Colon (tissue), 2 donors: Measurements from ENCODE around the gene BANF2.

ENCODE experiments used
- FAIRE-seq: peaks from 2 replicates; lab custom pipeline; 2012; peaks lifted over from hg19 to GRCh38; lab: Jason Lieb, UNC
- donor health status: control.
- donor health status: control.

BANF2 gene

DNA sequence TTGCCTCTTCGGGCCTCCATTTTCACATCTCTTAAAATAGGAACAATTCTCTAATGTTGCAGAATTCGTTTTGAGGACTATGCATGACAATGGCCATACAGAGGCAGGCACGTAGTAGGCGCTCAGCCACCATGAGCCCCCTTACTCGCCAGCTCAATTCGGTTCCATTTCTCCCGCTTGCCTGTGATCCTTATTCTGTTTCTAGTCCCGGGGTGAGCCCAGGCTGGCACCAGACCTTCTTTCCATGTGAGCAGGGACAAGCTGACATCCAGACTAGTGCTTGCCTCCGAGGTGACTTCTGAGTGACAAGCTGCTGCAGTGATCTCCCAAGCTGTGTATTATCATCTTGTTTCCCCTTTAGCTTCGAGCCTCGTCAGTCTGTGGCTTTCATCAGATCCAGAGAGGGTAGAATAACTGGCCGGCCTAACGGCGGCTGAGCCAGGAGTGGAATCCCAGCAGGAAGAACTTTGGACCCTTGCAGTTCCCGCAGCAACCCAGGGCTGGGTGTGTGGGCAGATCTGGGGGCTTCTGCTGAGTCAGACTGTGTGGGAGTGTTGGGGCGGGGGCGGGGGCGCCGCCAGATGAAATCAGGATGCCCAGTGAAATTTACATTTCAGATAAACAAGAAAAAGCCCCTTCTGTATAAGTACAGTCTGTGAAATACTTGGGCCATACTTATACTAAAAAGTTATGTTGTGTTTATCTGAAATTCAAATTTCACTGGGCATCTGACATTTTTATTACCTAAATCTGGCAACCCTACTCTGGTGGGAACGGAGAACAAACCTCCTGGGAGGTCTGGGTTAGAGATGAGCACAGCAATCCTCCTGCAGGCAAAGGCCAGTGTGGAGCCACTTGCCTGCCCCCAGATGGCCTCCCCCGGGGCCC is 10.9 kb downstream of the BANF2 start:
- FAIRE-seq, result no peak

DNA sequence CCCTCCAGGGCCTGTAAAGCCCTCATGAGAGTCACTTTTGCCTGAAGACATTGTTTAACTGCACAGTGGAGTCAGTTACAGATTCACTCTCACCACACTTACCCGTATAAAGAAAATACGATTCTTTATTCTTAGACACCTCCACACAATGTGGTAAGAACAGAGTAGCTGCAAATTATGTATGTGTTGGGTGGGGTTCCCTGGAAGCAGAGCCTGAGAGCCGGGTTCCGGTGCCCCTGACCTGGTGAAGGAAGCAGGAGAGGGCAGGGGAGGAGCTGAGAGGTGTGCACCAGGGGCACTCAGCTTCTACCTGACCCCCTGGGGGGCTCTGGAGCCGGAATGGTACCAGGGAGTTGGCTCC is 11.5 kb downstream of the BANF2 start:
- no peak for FAIRE-seq

GRCh38 chr20:17712201-17712600 is 12.4 kb downstream of the BANF2 start:
- no peak for FAIRE-seq

- FAIRE-seq, result no peak
Observed at GRCh38 chr20:17712708-17713107, 12.9 kb downstream of the BANF2 start.

GRCh38 chr20:17714597-17714996 is 14.8 kb downstream of the BANF2 start:
- FAIRE-seq, result no peak

GRCh38 chr20:17715075-17715474 is 15.3 kb downstream of the BANF2 start:
- no peak for FAIRE-seq

- FAIRE-seq, result no peak
Observed at GRCh38 chr20:17716331-17716730, 16.6 kb downstream of the BANF2 start.

GRCh38 chr20:17720755-17721154 is 21.0 kb downstream of the BANF2 start:
- FAIRE-seq, result no peak

- FAIRE-seq, result no peak
Observed at GRCh38 chr20:17721802-17722486, 22.2 kb downstream of the BANF2 start.

GRCh38 chr20:17722493-17723300 is 22.9 kb downstream of the BANF2 start:
- FAIRE-seq, result no peak

- FAIRE-seq, result no peak
Observed at GRCh38 chr20:17723301-17723691, 23.5 kb downstream of the BANF2 start.

- FAIRE-seq, result no peak
Observed at GRCh38 chr20:17725094-17725835, 25.5 kb downstream of the BANF2 start.

GRCh38 chr20:17726902-17727301 is 27.1 kb downstream of the BANF2 start:
- FAIRE-seq, result no peak

GRCh38 chr20:17727351-17727750 is 27.6 kb downstream of the BANF2 start:
- FAIRE-seq, result no peak

DNA sequence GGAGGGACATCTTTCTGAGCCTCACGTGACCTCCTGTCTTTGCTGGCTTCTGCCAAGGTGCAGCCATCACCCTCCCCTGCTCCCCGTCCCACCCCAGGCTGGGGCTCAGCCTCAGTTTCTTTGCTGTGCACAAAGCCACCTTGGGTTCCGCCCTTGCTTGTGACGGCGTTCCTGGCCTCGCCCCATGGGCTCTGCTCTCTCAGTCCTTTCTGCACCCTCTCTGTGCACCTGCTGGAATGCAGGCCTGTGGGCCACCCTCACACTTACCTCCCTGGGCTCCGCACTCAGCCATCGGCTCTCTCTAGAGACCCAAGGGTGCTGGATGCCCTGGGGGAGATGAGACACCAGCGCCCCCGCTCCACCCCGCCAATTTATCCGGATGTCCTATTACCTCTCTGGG is 28.3 kb downstream of the BANF2 start:
- FAIRE-seq, result no peak

GRCh38 chr20:17730071-17730470 is 30.3 kb downstream of the BANF2 start:
- no peak for FAIRE-seq

- FAIRE-seq, result no peak
Observed at GRCh38 chr20:17731233-17731632, 31.5 kb downstream of the BANF2 start.

DNA sequence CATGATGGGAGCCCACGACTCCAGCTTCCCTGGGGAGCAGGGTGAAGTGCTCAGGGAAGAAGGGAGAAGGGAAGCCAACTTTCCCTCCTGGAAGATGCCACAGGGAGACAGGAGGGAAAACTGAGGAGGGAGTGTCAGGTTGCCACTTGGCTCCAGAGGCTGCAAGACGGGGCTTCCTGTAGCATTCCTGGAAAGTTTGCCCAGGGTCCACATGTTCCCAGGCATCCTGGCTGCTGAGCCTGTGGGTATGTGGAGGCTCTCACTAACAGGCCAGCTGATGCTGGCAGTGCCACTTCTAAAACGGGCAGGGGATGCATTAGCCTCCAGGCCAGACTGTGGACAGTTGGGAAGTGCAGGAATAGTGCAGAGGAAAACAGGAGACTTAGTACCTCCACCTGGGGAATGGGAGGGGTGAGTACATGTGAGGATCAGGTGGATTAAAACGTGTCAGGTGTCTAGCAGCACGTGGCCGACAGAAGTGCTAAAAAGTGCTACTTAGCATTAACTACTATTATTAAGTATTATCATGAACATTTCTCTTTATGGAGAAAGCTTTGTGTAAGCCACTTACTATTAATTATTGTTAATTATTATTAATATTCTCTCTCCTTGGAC is 33.2 kb downstream of the BANF2 start:
- no peak for FAIRE-seq

- no peak for FAIRE-seq
Observed at GRCh38 chr20:17733767-17734304, 34.1 kb downstream of the BANF2 start.

DNA sequence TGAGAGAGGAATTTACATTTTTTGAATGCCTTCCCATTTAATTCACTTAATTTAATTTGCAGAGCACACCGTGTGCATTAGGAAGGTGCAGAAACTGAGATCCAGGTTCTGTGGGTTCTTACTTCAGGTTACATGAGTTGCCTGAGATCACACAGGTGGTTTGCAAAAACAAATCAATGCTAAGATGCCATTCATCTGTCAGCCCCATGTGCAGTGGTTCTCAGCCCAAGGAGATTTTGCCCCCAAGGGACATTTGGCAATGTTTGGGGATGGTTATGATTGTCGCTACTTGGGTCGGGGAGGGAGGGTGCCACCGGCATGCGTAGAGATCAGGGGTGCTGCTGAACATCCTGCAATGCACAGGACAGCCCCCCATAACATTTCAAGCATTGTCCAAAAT is 34.6 kb downstream of the BANF2 start:
- FAIRE-seq, result no peak

- FAIRE-seq, result no peak
Observed at GRCh38 chr20:17735206-17735804, 35.5 kb downstream of the BANF2 start.
